COLO668 (cell line): ENCODE data around the gene STEEP1.
A peak's percentile ranks its signal among the peaks of the same experiment; 100 is the strongest.
"Not testable (repeated sequence)": the region's sequence is repeated elsewhere in the genome, so short reads cannot be mapped to it uniquely, and the experiment has no call there.

Source experiments
- DNase-seq: peaks from one replicate; lab custom pipeline; 2025; ENCODE audit not compliant: unreplicated experiment; lab: John Stamatoyannopoulos, UW

STEEP1 gene

GRCh38 chrX:119529345-119530276 lies 35.6 kb downstream of the STEEP1 start:
- DNase-seq: no peak

GRCh38 chrX:119523664-119524184 lies 41.5 kb downstream of the STEEP1 start:
- no peak for DNase-seq

GRCh38 chrX:119521246-119521645 lies 44.0 kb downstream of the STEEP1 start:
- DNase-seq: no peak

- DNase-seq: no peak
Observed at GRCh38 chrX:119518371-119518770, 46.8 kb downstream of the STEEP1 start.

- DNase-seq: peak; percentile 7
Observed at GRCh38 chrX:119516157-119516702, 49.0 kb downstream of the STEEP1 start.

- peak; percentile 45 for DNase-seq
Observed at GRCh38 chrX:119512146-119512800, 52.9 kb downstream of the STEEP1 start.

- no peak for DNase-seq
Observed at GRCh38 chrX:119507206-119507605, 58.0 kb downstream of the STEEP1 start.

GRCh38 chrX:119505945-119506344 lies 59.3 kb downstream of the STEEP1 start:
- DNase-seq: no peak

- not testable (repeated sequence) for DNase-seq
Observed at GRCh38 chrX:119505145-119505544, 60.1 kb downstream of the STEEP1 start.

- no peak for DNase-seq
Observed at GRCh38 chrX:119503484-119503861, 61.7 kb downstream of the STEEP1 start.

GRCh38 chrX:119502727-119503483 lies 62.3 kb downstream of the STEEP1 start:
- peak; percentile 15 for DNase-seq

GRCh38 chrX:119501511-119502148 lies 63.6 kb downstream of the STEEP1 start:
- no peak for DNase-seq

- no peak for DNase-seq
Observed at GRCh38 chrX:119500061-119500800, 65.0 kb downstream of the STEEP1 start.

GRCh38 chrX:119497185-119497584 lies 68.0 kb downstream of the STEEP1 start:
- no peak for DNase-seq

- no peak for DNase-seq
Observed at GRCh38 chrX:119495734-119496726, 69.2 kb downstream of the STEEP1 start.

- not testable (repeated sequence) for DNase-seq
Observed at GRCh38 chrX:119493851-119494495, 71.2 kb downstream of the STEEP1 start.

- DNase-seq: no peak
Observed at GRCh38 chrX:119492463-119492862, 72.7 kb downstream of the STEEP1 start.
